Stimulated activated CD4-positive, alpha-beta T cell treated with anti-CD3 and anti-CD28 coated beads, Interleukin-2, amount 100 ng/mL, for 4 hours (primary cell): ENCODE results near the gene MESP2.
"Not testable (repeated sequence)": the region's sequence is repeated elsewhere in the genome, so short reads cannot be mapped to it uniquely, and the experiment has no call there.

Experiments used
- DNase-seq: peaks from one replicate; pipeline ENCODE4 v3.0.0-alpha.2; 2020; ENCODE audit warnings: low read depth

Gene MESP2

GRCh38 chr15:89781055-89781454 lies 4.9 kb downstream of the MESP2 start:
- DNase-seq: no peak

GRCh38 chr15:89781891-89782618 lies 5.9 kb downstream of the MESP2 start:
- DNase-seq: no peak

- not testable (repeated sequence) for DNase-seq
Measured at GRCh38 chr15:89782619-89782950, 6.5 kb downstream of the MESP2 start.

GRCh38 chr15:89783111-89783860 lies 7.2 kb downstream of the MESP2 start:
- no peak for DNase-seq

- no peak for DNase-seq
Measured at GRCh38 chr15:89783861-89784685, 7.9 kb downstream of the MESP2 start.

GRCh38 chr15:89784686-89784960 lies 8.5 kb downstream of the MESP2 start:
- DNase-seq: no peak

- DNase-seq: no peak
Measured at GRCh38 chr15:89785064-89785773, 9.1 kb downstream of the MESP2 start.

GRCh38 chr15:89785774-89786140 lies 9.6 kb downstream of the MESP2 start:
- no peak for DNase-seq

GRCh38 chr15:89787944-89788343 lies 11.8 kb downstream of the MESP2 start:
- DNase-seq: no peak

- DNase-seq: not testable (repeated sequence)
Measured at GRCh38 chr15:89788585-89788984, 12.5 kb downstream of the MESP2 start.

GRCh38 chr15:89790206-89790605 lies 14.1 kb downstream of the MESP2 start:
- no peak for DNase-seq

GRCh38 chr15:89790661-89791060 lies 14.5 kb downstream of the MESP2 start:
- no peak for DNase-seq

- DNase-seq: no peak
Measured at GRCh38 chr15:89792106-89792805, 16.1 kb downstream of the MESP2 start.

GRCh38 chr15:89794627-89795241 lies 18.6 kb downstream of the MESP2 start:
- no peak for DNase-seq

- no peak for DNase-seq
Measured at GRCh38 chr15:89795996-89796395, 19.9 kb downstream of the MESP2 start.

GRCh38 chr15:89797678-89798201 lies 21.6 kb downstream of the MESP2 start:
- DNase-seq: no peak

GRCh38 chr15:89799011-89799911 lies 23.1 kb downstream of the MESP2 start:
- DNase-seq: no peak

- no peak for DNase-seq
Measured at GRCh38 chr15:89799918-89800498, 23.9 kb downstream of the MESP2 start.

GRCh38 chr15:89801471-89802195 lies 25.5 kb downstream of the MESP2 start:
- DNase-seq: no peak
